GM23338 (cell line): ENCODE measurements around the gene ZNF366. TPM values are rescaled to one million over a fixed set of nuclear protein-coding genes. Genes with fewer than 3 reads are reported as not detected.

ENCODE experiments used
- ATAC-seq: fragments of 200-7000 bp; cut with Tn5 transposase; 3 replicates; pipeline ENCODE4 v1.9.1; 2020
- DNase-seq: peaks from one replicate; pipeline ENCODE4 v3.0.0-alpha.2; 2015; ENCODE audit warnings: low spot score
- H2AFZ ChIP-seq: fragments of 200-600 bp; sonication (generic); 2 replicates; pipeline ENCODE4 v1.8.0; 2016; ENCODE audit warnings: antibody characterized with exemption, mild to moderate bottlenecking, moderate library complexity
- H3F3A ChIP-seq: fragments of 200-600 bp; sonication (generic); replicated peaks from 2 replicates; pipeline ENCODE4 v1.8.0; 2017; ENCODE audit warnings: antibody characterized with exemption, mixed run types, low read depth
- H3K27ac ChIP-seq: fragments of 200-600 bp; sonication (generic); 2 replicates; pipeline ENCODE4 v1.6.1; 2016; ENCODE audit warnings: low read depth
- H3K27me3 ChIP-seq: fragments of 200-600 bp; sonication (generic); 2 replicates; pipeline ENCODE4 v1.8.0; 2016; ENCODE audit warnings: mild to moderate bottlenecking, mixed run types, moderate library complexity; ENCODE audit not compliant: insufficient read depth
- H3K36me3 ChIP-seq: fragments of 200-600 bp; sonication (generic); 2 replicates; pipeline ENCODE4 v1.8.0; 2016; ENCODE audit warnings: mild to moderate bottlenecking; ENCODE audit not compliant: insufficient read depth
- H3K4me1 ChIP-seq: fragments of 200-600 bp; sonication (generic); 2 replicates; pipeline ENCODE4 v1.8.0; 2016; ENCODE audit warnings: mild to moderate bottlenecking, moderate library complexity; ENCODE audit not compliant: insufficient read depth
- H3K4me2 ChIP-seq: fragments of 200-600 bp; sonication (generic); 2 replicates; pipeline ENCODE4 v1.7.1; 2017; ENCODE audit warnings: mixed run types
- H3K4me3 ChIP-seq: fragments of 200-600 bp; sonication (generic); 2 replicates; pipeline ENCODE4 v1.6.1; 2016; ENCODE audit warnings: mixed run types
- H3K79me2 ChIP-seq: fragments of 200-600 bp; sonication (generic); replicated peaks from 2 replicates; pipeline ENCODE4 v1.8.0; 2017; ENCODE audit warnings: mild to moderate bottlenecking; ENCODE audit not compliant: insufficient read depth
- H3K9me2 ChIP-seq: fragments of 200-600 bp; sonication (generic); 2 replicates; pipeline ENCODE4 v1.8.0; 2017; ENCODE audit not compliant: insufficient read depth
- H4K20me1 ChIP-seq: fragments of 200-600 bp; sonication (generic); replicated peaks from 2 replicates; pipeline ENCODE4 v1.8.0; 2017; ENCODE audit warnings: mild to moderate bottlenecking; ENCODE audit not compliant: insufficient read depth
- H3K27ac Mint-ChIP-seq: 2 replicates; pipeline ENCODE4 v1.8.0; 2020; ENCODE audit warnings: inconsistent platforms, mild to moderate bottlenecking, moderate library complexity, mixed read lengths
- H3K27me3 Mint-ChIP-seq: 3 replicates; pipeline ENCODE4 v1.8.0; 2022; ENCODE audit warnings: low read depth, mild to moderate bottlenecking, moderate library complexity, mixed read lengths, inconsistent platforms; ENCODE audit not compliant: insufficient read depth, poor library complexity
- H3K36me3 Mint-ChIP-seq: 3 replicates; pipeline ENCODE4 v1.8.0; 2021; ENCODE audit warnings: low read depth, mild to moderate bottlenecking, inconsistent platforms, moderate library complexity, mixed read lengths
- H3K4me1 Mint-ChIP-seq: 3 replicates; pipeline ENCODE4 v1.8.0; 2020; ENCODE audit warnings: mild to moderate bottlenecking, inconsistent platforms, mixed read lengths
- H3K4me3 Mint-ChIP-seq: 3 replicates; pipeline ENCODE4 v1.8.0; 2021; ENCODE audit warnings: moderate library complexity, mild to moderate bottlenecking, inconsistent platforms, mixed read lengths
- H3K9me3 Mint-ChIP-seq: 3 replicates; pipeline ENCODE4 v1.8.0; 2020; ENCODE audit warnings: moderate library complexity, mild to moderate bottlenecking, inconsistent platforms, mixed read lengths
- CREB1 ChIP-seq: fragments of 250-450 bp; sonication (Bioruptor Pico); IDR thresholded peaks from 2 replicates; pipeline ENCODE4 v1.5.0; 2020; ENCODE audit warnings: low read depth, mild to moderate bottlenecking, moderate library complexity
- CTCF ChIP-seq, 2 experiments: fragments of 200-600 bp in 1 of 2; sonication (generic) in 1 of 2; conservative IDR thresholded peaks; 2 replicates each; pipeline versions ENCODE4 v1.5.1 to v1.6.1; 2016 to 2017; ENCODE audit warnings: antibody characterized with exemption in 2 of 2, low read depth in 2 of 2, mild to moderate bottlenecking in 2 of 2, moderate library complexity in 1 of 2
- ETS1 ChIP-seq: IDR thresholded peaks from 2 replicates; pipeline ENCODE4 v1.6.1; 2016; ENCODE audit warnings: antibody characterized with exemption
- EZH2 ChIP-seq: fragments of 200-600 bp; sonication (generic); IDR thresholded peaks from one replicate; pipeline ENCODE4 v1.8.0; 2017; ENCODE audit warnings: antibody characterized with exemption, mild to moderate bottlenecking, low read depth; ENCODE audit not compliant: unreplicated experiment
- EZH2phosphoT487 ChIP-seq: fragments of 200-600 bp; sonication (generic); IDR thresholded peaks from one replicate; pipeline ENCODE4 v1.8.1; 2018; ENCODE audit warnings: antibody characterized with exemption; ENCODE audit not compliant: unreplicated experiment
- JUNB ChIP-seq: IDR thresholded peaks from one replicate; pipeline ENCODE4 v1.6.1; 2016; ENCODE audit warnings: antibody characterized with exemption; ENCODE audit not compliant: unreplicated experiment
- POLR2AphosphoS5 ChIP-seq: IDR thresholded peaks from 2 replicates; pipeline ENCODE4 v1.6.1; 2016; ENCODE audit warnings: antibody characterized with exemption, low read depth
- REST ChIP-seq: IDR thresholded peaks from one replicate; pipeline ENCODE4 v1.6.1; 2018; ENCODE audit warnings: antibody characterized with exemption; ENCODE audit not compliant: unreplicated experiment
- STAT1 ChIP-seq: IDR thresholded peaks from one replicate; pipeline ENCODE4 v1.6.1; 2016; ENCODE audit warnings: antibody characterized with exemption; ENCODE audit not compliant: unreplicated experiment
- ZNF114 ChIP-seq: fragments of 250-450 bp; sonication (Bioruptor Pico); IDR thresholded peaks from 2 replicates; pipeline ENCODE4 v1.5.0; 2020; ENCODE audit warnings: mild to moderate bottlenecking, moderate library complexity
- ZNF331 ChIP-seq: fragments of 250-450 bp; sonication (Bioruptor Pico); IDR thresholded peaks from 2 replicates; pipeline ENCODE4 v1.5.0; 2020; ENCODE audit warnings: low read depth, mild to moderate bottlenecking, moderate library complexity
- ZNF462 ChIP-seq: fragments of 250-450 bp; sonication (Bioruptor Pico); IDR thresholded peaks from 2 replicates; pipeline ENCODE4 v1.5.0; 2020; ENCODE audit warnings: mild to moderate bottlenecking, moderate library complexity
- polyA plus RNA-seq: library from polyadenylated mRNA; unstranded; fragments of >200 nt; fragmentation: Nextera tagmentation; extraction: Ambion mirVana; gene quantifications from 2 replicates; pipeline ENCODE4 v1.2.1, GENCODE V29; 2016
- total RNA-seq: library from RNA; depleted of rRNA; stranded (reverse); fragments of >200 nt; shearing (Covaris generic); gene quantifications from 2 replicates; pipeline ENCODE4 v1.2.3, GENCODE V29; 2014

ZNF366 gene
- total and polyA plus RNA-seq, 2 experiments from 2014 or later: not detected

GRCh38 chr5:72440207-72440638, 67.0 kb downstream of the ZNF366 start:
- H3K36me3 Mint-ChIP-seq: no peaks in the 10 kb centered on the region
- TF ChIP-seq ETS1 (no peak), EZH2phosphoT487 (no peak), JUNB (no peak), ZNF331 (CRISPR knock-in tag) (no peak), POLR2AphosphoS5 (no peak), ZNF114 (CRISPR knock-in tag) (no peak), ZNF462 (CRISPR knock-in tag) (no peak), REST (no peak), CREB1 (CRISPR knock-in tag) (no peak), STAT1 (no peak), EZH2 (no peak), CTCF (conservative IDR thresholded peaks at IDR 0.05; ENCODE audit: low read depth in 2 of 2) (no peak)
- ATAC-seq: no peak
- no peaks in the 10 kb centered on the region for H3F3A ChIP-seq
- H3K27me3 ChIP-seq: no peaks in the 10 kb centered on the region
- H3K27ac Mint-ChIP-seq: no peak overlapping the region
- peaks cover 4% of the 10 kb centered on the region; the same call in 2 of the 3 replicates for H3K4me1 Mint-ChIP-seq
- H4K20me1 ChIP-seq: no peaks in the 10 kb centered on the region
- no peak overlapping the region for H3K4me3 ChIP-seq
- H3K9me2 ChIP-seq: peaks cover 9% of the 10 kb centered on the region; the same call in 1 of the 2 replicates
- H2AFZ ChIP-seq: no peak overlapping the region
- no peaks in the 10 kb centered on the region for H3K36me3 ChIP-seq
- no peak overlapping the region for H3K27ac ChIP-seq
- H3K27me3 Mint-ChIP-seq: peaks cover 2% of the 10 kb centered on the region
- H3K4me1 ChIP-seq: no peaks in the 10 kb centered on the region
- DNase-seq: no peak
- H3K4me2 ChIP-seq: no peak overlapping the region
- no peak overlapping the region for H3K4me3 Mint-ChIP-seq
- no peaks in the 10 kb centered on the region for H3K9me3 Mint-ChIP-seq
- H3K79me2 ChIP-seq: no peaks in the 10 kb centered on the region
